Fibroblast of lung (primary cell): Measurements from ENCODE around the gene RARRES2. TPM values are rescaled to one million over a fixed set of nuclear protein-coding genes. Genes with fewer than 3 reads are reported as not detected.

Experiments
- DNase-seq, 2 donors: peaks; one replicate each; pipeline versions ENCODE4 v3.0.0 to v3.0.0-alpha.2; 2010; ENCODE audit warnings: low read depth in 2 of 2
- H2AFZ ChIP-seq: 2 replicates; pipeline ENCODE4 v1.5.1; 2012; ENCODE audit warnings: low read length, control low read depth, inconsistent platforms
- H3K27ac ChIP-seq: 2 replicates; pipeline ENCODE4 v1.5.1; 2011; ENCODE audit warnings: low read length, control low read depth; ENCODE audit not compliant: insufficient read depth
- H3K27me3 ChIP-seq: 2 replicates; pipeline ENCODE4 v1.5.1; 2011; ENCODE audit warnings: mild to moderate bottlenecking, low read length; ENCODE audit not compliant: control insufficient read depth, insufficient read depth
- H3K36me3 ChIP-seq: 2 replicates; pipeline ENCODE4 v1.5.1; 2011; ENCODE audit warnings: low read length; ENCODE audit not compliant: control insufficient read depth, insufficient read depth
- H3K4me1 ChIP-seq: 2 replicates; pipeline ENCODE4 v1.5.1; 2011; ENCODE audit warnings: low read length; ENCODE audit not compliant: control insufficient read depth, insufficient read depth; ENCODE audit errors: extremely low read depth
- H3K4me2 ChIP-seq: 2 replicates; pipeline ENCODE4 v1.5.1; 2011; ENCODE audit warnings: low read length, control low read depth; ENCODE audit not compliant: insufficient read depth; ENCODE audit errors: extremely low read depth
- H3K4me3 ChIP-seq, 4 experiments: fragments of 200-600 bp in 1 of 4; sonication (generic) in 1 of 4; replicated peaks in 1 of 4; 2 replicates each; pipeline ENCODE4 v1.5.1; 2011 to 2016; ENCODE audit warnings: low read length in 4 of 4, low read depth in 3 of 4, mild to moderate bottlenecking in 3 of 4, control low read depth in 2 of 4, inconsistent platforms in 1 of 4, mixed read lengths in 1 of 4; ENCODE audit not compliant: insufficient read depth in 1 of 4; ENCODE audit errors: control extremely low read depth in 1 of 4
- H3K79me2 ChIP-seq: 2 replicates; pipeline ENCODE4 v1.5.1; 2012; ENCODE audit warnings: mild to moderate bottlenecking, low read length, inconsistent platforms; ENCODE audit not compliant: control insufficient read depth, insufficient read depth
- H3K9ac ChIP-seq: 2 replicates; pipeline ENCODE4 v1.5.1; 2011; ENCODE audit warnings: mild to moderate bottlenecking, low read length, control low read depth; ENCODE audit not compliant: insufficient read depth
- H3K9me3 ChIP-seq: 2 replicates; pipeline ENCODE4 v1.5.1; 2012; ENCODE audit warnings: low read depth, low read length; ENCODE audit not compliant: control insufficient read depth, insufficient read depth
- H4K20me1 ChIP-seq: 2 replicates; pipeline ENCODE4 v1.5.1; 2011; ENCODE audit warnings: low read length; ENCODE audit not compliant: control insufficient read depth, insufficient read depth; ENCODE audit errors: extremely low read depth
- EZH2 ChIP-seq: IDR thresholded peaks from 2 replicates; pipeline ENCODE4 v1.5.1; 2012; ENCODE audit warnings: low read length, control low read depth, mild to moderate bottlenecking; ENCODE audit errors: missing control alignments
- polyA plus RNA-seq, 2 donors: library from polyadenylated mRNA; depleted of rRNA in 1 of 2; stranded (reverse) in 1 of 2; unstranded in 1 of 2; fragments of >200 nt; gene quantifications; 2 replicates each; pipeline ENCODE4 v1.2.1, GENCODE V29; 2011 to 2012; ENCODE audit warnings: missing spikeins in 1 of 2
- total RNA-seq: library from RNA; depleted of rRNA; stranded (reverse); fragments of >200 nt; gene quantifications from 2 replicates; pipeline ENCODE4 v1.2.1, GENCODE V29; 2014
- TF ChIP-seq, protein P1 (sequence below), 2 donors: IDR thresholded peaks in 1 of 2; conservative IDR thresholded peaks in 1 of 2; 1 replicate in 1 of 2; 2 replicates in 1 of 2; pipeline ENCODE4 v1.5.1; 2011 to 2012; ENCODE audit warnings: low read length in 2 of 2, control low read depth in 1 of 2, inconsistent platforms in 1 of 2, low read depth in 1 of 2, mild to moderate bottlenecking in 1 of 2

The RARRES2 gene
- total and polyA plus RNA-seq, 2 donors (not counting 1 experiment from before 2014, with no cell fraction given): 65.6 to 67.0 TPM

DNA sequence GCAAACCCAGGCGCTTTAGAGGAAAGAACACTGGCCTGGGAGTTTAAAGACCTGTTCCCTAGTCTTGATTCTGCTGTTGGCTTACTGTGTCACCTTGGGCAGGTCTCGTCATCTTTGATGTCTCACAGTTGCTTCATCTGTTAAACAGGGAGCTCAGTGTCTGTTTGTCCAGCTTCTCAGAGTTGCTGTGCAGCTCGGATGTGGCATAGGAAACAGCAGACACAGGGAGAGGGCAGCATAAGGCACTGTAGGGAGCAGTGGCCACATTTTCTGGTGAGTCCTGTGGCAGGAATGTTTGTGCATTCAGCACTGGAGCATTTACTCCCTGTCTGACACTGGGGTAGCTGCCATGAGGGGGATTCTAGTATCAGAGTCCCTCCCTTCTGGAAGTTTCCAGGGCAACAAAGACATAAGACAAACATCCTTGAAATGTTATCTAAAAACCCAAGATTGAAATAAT, 29.2 kb upstream of the RARRES2 start:
- H3K27ac ChIP-seq: peak overlapping the region; percentile 81
- H3K4me3 ChIP-seq: peak overlapping the region in 2 of 4 experiments; percentile 5 to 75
- H3K9me3 ChIP-seq: no peaks in the 10 kb centered on the region
- H3K4me1 ChIP-seq: peaks cover 10% of the 10 kb centered on the region
- H3K9ac ChIP-seq: no peak overlapping the region
- H3K79me2 ChIP-seq: peaks cover 40% of the 10 kb centered on the region
- peak in 1 of 2 donors; percentile 83 for DNase-seq
- peaks cover 19% of the 10 kb centered on the region for H3K36me3 ChIP-seq
- H2AFZ ChIP-seq: no peak overlapping the region
- TF ChIP-seq, protein P1, sequence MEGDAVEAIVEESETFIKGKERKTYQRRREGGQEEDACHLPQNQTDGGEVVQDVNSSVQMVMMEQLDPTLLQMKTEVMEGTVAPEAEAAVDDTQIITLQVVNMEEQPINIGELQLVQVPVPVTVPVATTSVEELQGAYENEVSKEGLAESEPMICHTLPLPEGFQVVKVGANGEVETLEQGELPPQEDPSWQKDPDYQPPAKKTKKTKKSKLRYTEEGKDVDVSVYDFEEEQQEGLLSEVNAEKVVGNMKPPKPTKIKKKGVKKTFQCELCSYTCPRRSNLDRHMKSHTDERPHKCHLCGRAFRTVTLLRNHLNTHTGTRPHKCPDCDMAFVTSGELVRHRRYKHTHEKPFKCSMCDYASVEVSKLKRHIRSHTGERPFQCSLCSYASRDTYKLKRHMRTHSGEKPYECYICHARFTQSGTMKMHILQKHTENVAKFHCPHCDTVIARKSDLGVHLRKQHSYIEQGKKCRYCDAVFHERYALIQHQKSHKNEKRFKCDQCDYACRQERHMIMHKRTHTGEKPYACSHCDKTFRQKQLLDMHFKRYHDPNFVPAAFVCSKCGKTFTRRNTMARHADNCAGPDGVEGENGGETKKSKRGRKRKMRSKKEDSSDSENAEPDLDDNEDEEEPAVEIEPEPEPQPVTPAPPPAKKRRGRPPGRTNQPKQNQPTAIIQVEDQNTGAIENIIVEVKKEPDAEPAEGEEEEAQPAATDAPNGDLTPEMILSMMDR (conservative IDR thresholded peaks at IDR 0.05 in 1 of 2, IDR thresholded peaks at IDR 0.05 in 1 of 2; ENCODE audit: low read depth in 1 of 2, low read length in 2 of 2): no peak
- TF ChIP-seq EZH2: no peak
- H3K4me2 ChIP-seq: peak overlapping the region; percentile 97
- no peaks in the 10 kb centered on the region for H4K20me1 ChIP-seq
- no peaks in the 10 kb centered on the region for H3K27me3 ChIP-seq

DNA sequence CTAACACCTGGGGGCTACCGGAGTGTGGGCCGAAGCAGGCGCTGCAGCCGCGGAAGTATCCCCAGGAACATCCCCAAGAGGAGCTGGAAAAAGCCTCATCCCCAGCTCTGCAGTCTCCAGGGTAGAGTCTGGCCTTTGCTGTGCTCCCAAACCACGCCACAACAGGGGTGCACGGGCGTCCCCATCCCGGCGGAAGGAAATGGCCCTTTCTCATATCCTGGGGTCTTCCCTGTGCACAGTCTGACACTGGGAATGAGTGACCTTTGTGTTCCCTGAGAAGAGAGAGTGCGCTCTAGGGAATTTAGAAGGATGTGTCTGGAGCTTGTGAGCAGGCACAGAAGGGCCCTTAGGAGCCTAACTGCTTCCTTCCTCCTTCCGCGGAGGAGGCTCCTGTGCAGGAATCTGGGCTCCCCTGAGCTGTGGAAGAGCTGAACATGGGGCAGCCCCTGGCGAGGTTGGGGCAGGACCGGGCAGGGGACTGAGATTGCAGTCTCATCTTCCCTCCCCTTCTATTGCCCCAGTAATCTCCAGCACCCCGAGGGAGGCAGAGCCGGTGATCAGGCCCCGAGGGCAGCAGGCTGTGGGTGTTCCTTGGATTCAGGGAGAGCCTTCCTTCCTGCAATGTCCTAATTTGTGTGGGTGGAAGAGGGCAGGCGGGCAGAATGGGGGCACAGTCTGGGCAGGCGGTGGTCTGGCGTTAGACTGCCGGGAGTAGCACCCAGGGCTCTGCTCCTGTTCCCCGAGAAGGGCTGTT, 28.5 kb upstream of the RARRES2 start:
- H4K20me1 ChIP-seq: no peaks in the 10 kb centered on the region
- DNase-seq: no peak
- TF ChIP-seq EZH2: no peak
- TF ChIP-seq, protein P1 (conservative IDR thresholded peaks at IDR 0.05 in 1 of 2, IDR thresholded peaks at IDR 0.05 in 1 of 2; ENCODE audit: low read depth in 1 of 2, low read length in 2 of 2): no peak
- no peaks in the 10 kb centered on the region for H3K9me3 ChIP-seq
- peaks cover 40% of the 10 kb centered on the region for H3K79me2 ChIP-seq
- H3K9ac ChIP-seq: peak overlapping the region; percentile 77
- peaks cover 19% of the 10 kb centered on the region for H3K36me3 ChIP-seq
- H3K4me2 ChIP-seq: peak overlapping the region; percentile 97
- H3K4me3 ChIP-seq: peak overlapping the region; percentile 71 to 85 (median 78)
- peaks cover 10% of the 10 kb centered on the region for H3K4me1 ChIP-seq
- H3K27me3 ChIP-seq: no peaks in the 10 kb centered on the region
- H2AFZ ChIP-seq: no peak overlapping the region
- peak overlapping the region; percentile 81 for H3K27ac ChIP-seq

DNA sequence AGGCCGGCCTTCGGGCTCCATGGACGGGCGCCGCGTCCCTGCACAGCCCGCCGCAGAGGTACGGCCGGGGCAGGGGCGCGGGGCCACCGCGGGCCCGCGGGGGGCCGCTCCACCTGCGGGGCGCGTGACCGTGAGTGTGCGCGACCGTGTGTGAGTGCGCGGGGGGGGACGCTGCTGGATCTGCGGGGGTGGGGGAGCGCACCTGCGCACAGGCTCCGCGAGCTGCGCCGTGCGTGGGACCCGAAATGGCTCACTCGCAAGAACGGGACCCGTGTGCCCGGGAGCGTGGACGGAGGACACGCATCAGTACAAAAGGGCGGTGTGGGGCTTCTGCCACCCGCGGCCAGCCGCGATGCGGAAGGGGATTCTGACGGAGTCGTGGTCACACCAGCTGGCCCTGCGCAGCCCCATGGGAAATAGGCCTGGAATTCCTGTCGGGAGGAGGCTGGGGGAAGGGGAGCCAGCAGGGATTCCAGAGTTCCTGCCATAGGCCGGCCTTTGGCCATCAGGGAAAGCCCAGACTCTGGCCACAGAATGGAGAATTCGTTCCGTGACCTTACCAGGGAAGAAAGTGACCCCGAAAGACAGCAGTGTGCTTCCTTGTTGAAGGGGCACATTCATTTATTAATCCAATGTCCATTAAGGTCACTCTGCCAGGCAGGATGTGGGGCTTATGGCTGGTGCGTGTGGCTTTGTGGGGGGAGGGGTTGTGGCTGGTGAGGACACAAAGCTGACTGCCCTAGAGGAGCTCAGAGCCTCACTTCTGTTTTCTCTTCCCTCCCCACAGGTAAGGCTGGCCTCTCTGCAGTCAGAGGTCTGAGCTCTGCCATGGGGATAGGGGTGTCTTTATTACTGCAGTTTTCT, 27.7 kb upstream of the RARRES2 start:
- H4K20me1 ChIP-seq: no peaks in the 10 kb centered on the region
- no peaks in the 10 kb centered on the region for H3K9me3 ChIP-seq
- H3K27me3 ChIP-seq: no peaks in the 10 kb centered on the region
- peak overlapping the region; percentile 77 for H3K9ac ChIP-seq
- peak; percentile 64 to 75 for DNase-seq
- H3K4me1 ChIP-seq: peaks cover 10% of the 10 kb centered on the region
- H3K27ac ChIP-seq: peak overlapping the region; percentile 81
- H3K36me3 ChIP-seq: peaks cover 16% of the 10 kb centered on the region
- peak overlapping the region; percentile 97 for H3K4me2 ChIP-seq
- peak overlapping the region; percentile 70 for H2AFZ ChIP-seq
- H3K79me2 ChIP-seq: peaks cover 40% of the 10 kb centered on the region
- peak overlapping the region; percentile 71 to 85 (median 78) for H3K4me3 ChIP-seq
- TF ChIP-seq, protein P1 (conservative IDR thresholded peaks at IDR 0.05 in 1 of 2, IDR thresholded peaks at IDR 0.05 in 1 of 2; ENCODE audit: low read depth in 1 of 2, low read length in 2 of 2): no peak
- TF ChIP-seq EZH2: no peak
